KOPT-K1 (cell line): Measurements from ENCODE around the gene PIP4K2A.

ENCODE experiments used
- H3K27ac ChIP-seq: fragments of 200-600 bp; sonication (generic); 2 replicates; pipeline ENCODE4 v1.5.1; 2016; ENCODE audit warnings: antibody characterized with exemption, mild to moderate bottlenecking, low read depth, low read length; ENCODE audit not compliant: poor library complexity, severe bottlenecking
- H3K36me3 ChIP-seq: fragments of 200-600 bp; sonication (generic); 2 replicates; pipeline ENCODE4 v1.5.1; 2017; ENCODE audit warnings: antibody characterized with exemption, mild to moderate bottlenecking, low read length, moderate library complexity; ENCODE audit not compliant: insufficient read depth
- H3K9me3 ChIP-seq: fragments of 200-600 bp; sonication (generic); 2 replicates; pipeline ENCODE4 v1.5.1; 2017; ENCODE audit warnings: antibody characterized with exemption, low read length, mild to moderate bottlenecking; ENCODE audit not compliant: insufficient read depth, poor library complexity, severe bottlenecking

Gene PIP4K2A

GRCh38 chr10:22553452-22553995 lies 160.9 kb downstream of the PIP4K2A start:
- Histone ChIP-seq H3K27ac (no peak overlapping the region), H3K36me3 (peaks cover 43% of the 10 kb centered on the region), H3K9me3 (no peaks in the 10 kb centered on the region)

- H3K36me3 ChIP-seq: peaks cover 48% of the 10 kb centered on the region
Measured at GRCh38 chr10:22552888-22553378, 161.4 kb downstream of the PIP4K2A start.

GRCh38 chr10:22551681-22552365 lies 162.6 kb downstream of the PIP4K2A start:
- Histone ChIP-seq H3K36me3 (peaks cover 60% of the 10 kb centered on the region), H3K27ac (no peak overlapping the region)

More at GRCh38 chr10:22552888-22553378, 161.4 kb downstream of the PIP4K2A start:
- Histone ChIP-seq H3K27ac (no peak overlapping the region), H3K9me3 (no peaks in the 10 kb centered on the region)

GRCh38 chr10:22550732-22551131 lies 163.6 kb downstream of the PIP4K2A start:
- Histone ChIP-seq H3K27ac (no peak overlapping the region), H3K36me3 (peaks cover 70% of the 10 kb centered on the region)

More at GRCh38 chr10:22551681-22552365, 162.6 kb downstream of the PIP4K2A start:
- no peaks in the 10 kb centered on the region for H3K9me3 ChIP-seq

GRCh38 chr10:22548344-22548743 lies 166.0 kb downstream of the PIP4K2A start:
- peaks cover 70% of the 10 kb centered on the region for H3K36me3 ChIP-seq
- H3K27ac ChIP-seq: no peak overlapping the region
- H3K9me3 ChIP-seq: no peaks in the 10 kb centered on the region

More at GRCh38 chr10:22550732-22551131, 163.6 kb downstream of the PIP4K2A start:
- no peaks in the 10 kb centered on the region for H3K9me3 ChIP-seq

- Histone ChIP-seq H3K27ac (no peak overlapping the region), H3K36me3 (peaks cover 89% of the 10 kb centered on the region), H3K9me3 (no peaks in the 10 kb centered on the region)
Measured at GRCh38 chr10:22545643-22546042, 168.7 kb downstream of the PIP4K2A start.

GRCh38 chr10:22544325-22545068 lies 169.9 kb downstream of the PIP4K2A start:
- H3K9me3 ChIP-seq: no peaks in the 10 kb centered on the region
- peaks cover 89% of the 10 kb centered on the region for H3K36me3 ChIP-seq

GRCh38 chr10:22542773-22543172 lies 171.6 kb downstream of the PIP4K2A start:
- Histone ChIP-seq H3K27ac (no peak overlapping the region), H3K36me3 (peaks cover 91% of the 10 kb centered on the region), H3K9me3 (no peaks in the 10 kb centered on the region)

More at GRCh38 chr10:22544325-22545068, 169.9 kb downstream of the PIP4K2A start:
- H3K27ac ChIP-seq: peak overlapping the region; percentile 51

GRCh38 chr10:22541900-22542299 lies 172.5 kb downstream of the PIP4K2A start:
- Histone ChIP-seq H3K27ac (no peak overlapping the region), H3K36me3 (peaks cover 91% of the 10 kb centered on the region), H3K9me3 (no peaks in the 10 kb centered on the region)

GRCh38 chr10:22539579-22540298 lies 174.6 kb downstream of the PIP4K2A start:
- Histone ChIP-seq H3K9me3 (no peaks in the 10 kb centered on the region), H3K36me3 (peaks cover 85% of the 10 kb centered on the region), H3K27ac (no peak overlapping the region)

GRCh38 chr10:22537810-22538209 lies 176.6 kb downstream of the PIP4K2A start:
- peaks cover 78% of the 10 kb centered on the region for H3K36me3 ChIP-seq
- H3K27ac ChIP-seq: no peak overlapping the region
- no peaks in the 10 kb centered on the region for H3K9me3 ChIP-seq

GRCh38 chr10:22536620-22537019 lies 177.8 kb downstream of the PIP4K2A start:
- peaks cover 66% of the 10 kb centered on the region for H3K36me3 ChIP-seq
- H3K27ac ChIP-seq: no peak overlapping the region
- H3K9me3 ChIP-seq: no peaks in the 10 kb centered on the region

GRCh38 chr10:22534849-22535604 lies 179.4 kb downstream of the PIP4K2A start:
- Histone ChIP-seq H3K9me3 (no peaks in the 10 kb centered on the region), H3K27ac (no peak overlapping the region), H3K36me3 (peaks cover 50% of the 10 kb centered on the region)

- H3K27ac ChIP-seq: no peak overlapping the region
- H3K9me3 ChIP-seq: peaks cover 5% of the 10 kb centered on the region
- H3K36me3 ChIP-seq: peaks cover 15% of the 10 kb centered on the region
Measured at GRCh38 chr10:22531441-22531840, 182.9 kb downstream of the PIP4K2A start.
